Hepatocyte (in vitro differentiated cells): ENCODE measurements around the gene ZDHHC22.

Source experiments
- EZH2 ChIP-seq: fragments of 200-600 bp; sonication (generic); IDR thresholded peaks from 2 replicates; pipeline ENCODE4 v1.6.1; 2016; ENCODE audit warnings: antibody characterized with exemption, mild to moderate bottlenecking, borderline replicate concordance
- TF ChIP-seq, protein P1 (sequence below): fragments of 200-600 bp; sonication (generic); IDR thresholded peaks from 2 replicates; pipeline ENCODE4 v1.5.1; 2016; ENCODE audit warnings: antibody characterized with exemption, mild to moderate bottlenecking; ENCODE audit not compliant: poor library complexity

DNA sequence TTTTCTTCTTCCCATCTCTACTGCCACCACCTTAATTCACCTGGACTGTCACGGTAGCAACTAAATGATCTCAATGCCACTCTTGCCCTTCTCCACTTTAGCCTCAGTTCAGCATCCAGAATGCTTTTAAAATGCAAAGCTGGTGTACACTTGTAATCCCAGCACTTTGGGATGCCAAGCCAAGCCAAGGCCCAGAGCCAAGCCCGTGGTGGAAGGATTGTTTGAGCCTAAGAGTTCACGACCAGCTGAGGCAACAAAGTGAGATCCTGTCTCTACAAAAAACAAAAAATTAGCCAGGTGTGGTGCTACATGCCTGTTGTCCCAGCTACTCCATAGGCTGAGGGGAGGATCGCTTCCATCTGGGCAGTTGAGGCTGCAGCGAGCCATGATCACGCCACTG, 37.6 kb downstream of the ZDHHC22 start:
- TF ChIP-seq, protein P1, sequence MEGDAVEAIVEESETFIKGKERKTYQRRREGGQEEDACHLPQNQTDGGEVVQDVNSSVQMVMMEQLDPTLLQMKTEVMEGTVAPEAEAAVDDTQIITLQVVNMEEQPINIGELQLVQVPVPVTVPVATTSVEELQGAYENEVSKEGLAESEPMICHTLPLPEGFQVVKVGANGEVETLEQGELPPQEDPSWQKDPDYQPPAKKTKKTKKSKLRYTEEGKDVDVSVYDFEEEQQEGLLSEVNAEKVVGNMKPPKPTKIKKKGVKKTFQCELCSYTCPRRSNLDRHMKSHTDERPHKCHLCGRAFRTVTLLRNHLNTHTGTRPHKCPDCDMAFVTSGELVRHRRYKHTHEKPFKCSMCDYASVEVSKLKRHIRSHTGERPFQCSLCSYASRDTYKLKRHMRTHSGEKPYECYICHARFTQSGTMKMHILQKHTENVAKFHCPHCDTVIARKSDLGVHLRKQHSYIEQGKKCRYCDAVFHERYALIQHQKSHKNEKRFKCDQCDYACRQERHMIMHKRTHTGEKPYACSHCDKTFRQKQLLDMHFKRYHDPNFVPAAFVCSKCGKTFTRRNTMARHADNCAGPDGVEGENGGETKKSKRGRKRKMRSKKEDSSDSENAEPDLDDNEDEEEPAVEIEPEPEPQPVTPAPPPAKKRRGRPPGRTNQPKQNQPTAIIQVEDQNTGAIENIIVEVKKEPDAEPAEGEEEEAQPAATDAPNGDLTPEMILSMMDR = no peak
- no peak for TF ChIP-seq EZH2
